Gastrocnemius medialis (tissue), 4 donors: ENCODE data around the gene TMEM154. TPM values are rescaled to one million over a fixed set of nuclear protein-coding genes. Genes with fewer than 3 reads are reported as not detected.

ENCODE experiments used
- ATAC-seq, 2 donors: fragments of 150-250 bp; one replicate each; pipeline ENCODE4 v1.9.1; 2016
- DNase-seq, 2 donors: peaks; one replicate each; pipeline ENCODE4 v3.0.0-alpha.2; 2019
- H3K27ac ChIP-seq, 4 donors: fragments of 200-600 bp; sonication (generic); 1 replicate in 1 of 4; 2 replicates in 3 of 4; pipeline ENCODE4 v1.5.1; 2016 to 2018; ENCODE audit warnings: mild to moderate bottlenecking in 2 of 4, moderate library complexity in 1 of 4
- H3K27me3 ChIP-seq, 3 donors: fragments of 200-600 bp; sonication (generic) in 2 of 3; 1 replicate in 1 of 3; 2 replicates in 2 of 3; pipeline versions ENCODE4 v1.5.1 to v1.6.0; 2016 to 2019; ENCODE audit warnings: mild to moderate bottlenecking in 1 of 3, moderate library complexity in 1 of 3
- H3K36me3 ChIP-seq, 2 donors: fragments of 200-600 bp; sonication (generic) in 1 of 2; one replicate each; pipeline ENCODE4 v1.5.1; 2017 to 2018
- H3K4me1 ChIP-seq, 2 donors: fragments of 200-600 bp; sonication (generic) in 1 of 2; one replicate each; pipeline ENCODE4 v1.5.1; 2016 to 2017; ENCODE audit warnings: mild to moderate bottlenecking in 2 of 2
- H3K4me3 ChIP-seq, 4 donors: fragments of 200-600 bp; sonication (generic) in 3 of 4; 1 replicate in 1 of 4; 2 replicates in 3 of 4; pipeline ENCODE4 v1.5.1; 2016 to 2019; ENCODE audit warnings: mild to moderate bottlenecking in 2 of 4
- H3K9me3 ChIP-seq, 3 donors: fragments of 200-600 bp; sonication (generic) in 2 of 3; 1 replicate in 1 of 3; 2 replicates in 2 of 3; pipeline ENCODE4 v1.5.1; 2016 to 2019
- CTCF ChIP-seq, 5 experiments: fragments of 450-650 bp in 3 of 5; fragments of 200-600 bp in 2 of 5; sonication (generic) in 2 of 5; IDR thresholded peaks in 4 of 5; conservative IDR thresholded peaks in 1 of 5; 1 replicate in 4 of 5; 2 replicates in 1 of 5; pipeline ENCODE4 v1.5.1; 2016 to 2019; ENCODE audit warnings: antibody characterized with exemption in 5 of 5, mild to moderate bottlenecking in 3 of 5, moderate library complexity in 3 of 5
- POLR2A ChIP-seq, 2 donors: fragments of 450-650 bp; IDR thresholded peaks; one replicate each; pipeline ENCODE4 v1.6.1; 2017; ENCODE audit warnings: antibody characterized with exemption in 2 of 2, mild to moderate bottlenecking in 2 of 2, moderate library complexity in 2 of 2
- in situ Hi-C, 4 donors: fragments of 200-750 bp; cut with MboI; loops; one replicate each; pipeline versions ENCODE4 v1.15.0 to v1.8.0; 2017; ENCODE audit warnings: low sequenced_read_pairs in 4 of 4
- intact Hi-C: fragments of 100-400 bp; cut with DNase I; formaldehyde crosslinking; loops from one replicate; pipeline ENCODE4 v1.15.1; 2023; ENCODE audit warnings: low total_unique reads
- total RNA-seq, 4 donors: library from RNA; depleted of rRNA; stranded (reverse); fragments of >200 nt; gene quantifications; one replicate each; pipeline versions ENCODE4 v1.1.0 to v1.2.3, GENCODE V29; 2016

TMEM154 gene
- total RNA-seq, 4 donors from 2014 or later, result 0.15 to 2.0 (median 0.70) TPM

DNA sequence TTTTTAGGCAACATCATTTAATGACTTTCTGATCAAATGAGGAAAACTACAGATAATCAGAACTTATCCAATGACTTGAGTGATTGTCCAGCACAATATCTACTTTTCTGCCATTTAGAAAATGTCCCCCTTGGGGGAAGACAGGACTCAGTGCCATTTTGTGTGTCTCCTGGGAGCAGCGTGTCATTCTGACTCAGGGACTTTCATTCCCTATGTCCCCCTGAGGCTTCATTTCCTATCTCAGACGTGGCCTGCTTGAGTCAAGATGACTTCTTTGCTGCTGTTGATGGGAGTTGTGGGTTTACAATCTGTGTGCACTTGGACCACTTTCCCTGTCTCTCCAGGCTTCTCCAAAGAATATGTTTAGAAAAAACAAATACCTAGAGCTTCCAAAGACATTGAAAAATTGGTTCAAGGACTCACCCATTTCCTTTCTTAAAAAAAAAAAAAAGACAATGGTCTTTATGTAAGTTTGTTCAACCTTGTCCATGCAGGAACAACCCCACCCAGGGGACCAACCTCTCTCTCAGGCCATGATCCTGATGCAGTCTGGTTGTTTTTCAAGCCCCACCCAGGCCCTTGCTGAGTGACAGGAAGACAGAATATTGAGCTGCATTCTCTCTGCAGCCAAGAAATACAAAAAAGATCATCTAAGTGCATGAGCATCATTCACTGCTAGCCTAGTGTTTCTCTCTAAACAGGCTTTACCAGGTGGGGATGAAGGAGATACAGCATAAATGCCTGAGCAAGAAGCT, 34.3 kb upstream of the TMEM154 start:
- intact Hi-C loops, result no loop called here
- Histone ChIP-seq H3K4me3 (no peak overlapping the region), H3K4me1 (no peaks in the 10 kb centered on the region), H3K27me3 (no peaks in the 10 kb centered on the region), H3K9me3 (no peaks in the 10 kb centered on the region), H3K36me3 (no peaks in the 10 kb centered on the region), H3K27ac (no peak overlapping the region)
- in situ Hi-C loops, result no loop called here
- DNase-seq (no peak), ATAC-seq (no peak)
- TF ChIP-seq POLR2A (IDR thresholded peaks at IDR 0.05), result no peak
- no peak for TF ChIP-seq CTCF (IDR thresholded peaks at IDR 0.05 in 4 of 5, conservative IDR thresholded peaks at IDR 0.05 in 1 of 5)

DNA sequence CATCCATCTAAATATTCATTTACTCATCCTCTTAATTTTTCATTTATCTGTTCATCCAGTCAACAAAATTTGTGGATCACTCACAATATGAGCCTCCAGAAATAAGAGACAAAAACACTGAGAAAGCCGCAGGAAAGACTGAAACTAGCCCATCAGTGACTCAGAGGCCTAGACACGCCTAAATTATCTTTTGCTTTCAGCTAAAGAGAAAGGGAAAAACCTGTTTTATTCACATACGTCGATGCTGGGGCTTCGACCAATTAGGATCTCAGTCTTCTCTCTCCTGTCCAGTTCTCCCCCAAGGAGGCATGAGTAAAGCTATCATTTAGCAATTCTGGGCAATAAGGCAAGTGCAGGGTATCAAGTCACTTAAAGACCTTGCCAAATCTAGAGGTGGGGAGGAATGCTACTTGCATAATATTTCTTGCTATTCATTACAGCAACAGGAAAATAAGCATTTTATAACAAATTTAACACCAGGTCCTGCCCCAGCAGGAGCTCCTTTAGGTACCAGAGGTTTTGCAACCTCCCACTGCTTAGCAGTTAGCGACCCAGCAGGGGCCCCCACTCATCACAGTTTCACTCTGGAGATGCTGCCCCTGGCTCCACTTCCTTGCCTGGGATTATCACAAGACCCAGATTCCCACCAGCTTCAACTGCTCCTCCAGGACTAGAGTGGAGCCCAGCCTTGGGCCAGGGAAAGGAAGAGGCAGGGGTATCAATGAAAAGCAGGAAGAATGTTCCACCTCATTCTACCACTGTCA, 30.1 kb upstream of the TMEM154 start:
- no peaks in the 10 kb centered on the region for H3K27me3 ChIP-seq
- no peak overlapping the region for H3K27ac ChIP-seq
- intact Hi-C loops, result no loop called here
- no peak for TF ChIP-seq POLR2A (IDR thresholded peaks at IDR 0.05)
- TF ChIP-seq CTCF (IDR thresholded peaks at IDR 0.05 in 4 of 5, conservative IDR thresholded peaks at IDR 0.05 in 1 of 5), result no peak
- no peak for ATAC-seq
- H3K4me3 ChIP-seq, result no peak overlapping the region
- no peaks in the 10 kb centered on the region for H3K36me3 ChIP-seq
- in situ Hi-C loops, result no loop called here
- H3K4me1 ChIP-seq, result no peaks in the 10 kb centered on the region
- DNase-seq, result no peak
- H3K9me3 ChIP-seq, result no peaks in the 10 kb centered on the region

DNA sequence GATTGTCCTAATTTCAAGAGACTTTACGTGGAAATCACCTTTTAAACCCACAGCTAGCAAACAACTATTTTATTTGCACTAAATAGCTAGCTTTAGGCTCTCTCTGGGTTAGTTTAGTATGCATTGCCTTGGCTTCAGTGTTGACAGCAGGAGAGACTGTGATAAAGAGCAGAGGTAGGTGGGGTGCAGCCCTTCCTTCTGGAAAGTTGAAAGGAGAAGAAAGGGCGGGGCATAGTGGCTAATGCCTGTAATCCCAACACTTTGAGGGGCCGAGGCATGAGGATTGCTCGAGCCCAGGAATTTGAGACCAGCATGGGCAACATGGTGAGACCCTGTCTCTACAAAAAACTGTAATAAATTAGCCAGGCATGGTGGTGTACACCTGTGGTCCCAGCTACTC, 29.0 kb upstream of the TMEM154 start:
- in situ Hi-C loops, result no loop called here
- Histone ChIP-seq H3K9me3 (no peaks in the 10 kb centered on the region), H3K27me3 (no peaks in the 10 kb centered on the region)

DNA sequence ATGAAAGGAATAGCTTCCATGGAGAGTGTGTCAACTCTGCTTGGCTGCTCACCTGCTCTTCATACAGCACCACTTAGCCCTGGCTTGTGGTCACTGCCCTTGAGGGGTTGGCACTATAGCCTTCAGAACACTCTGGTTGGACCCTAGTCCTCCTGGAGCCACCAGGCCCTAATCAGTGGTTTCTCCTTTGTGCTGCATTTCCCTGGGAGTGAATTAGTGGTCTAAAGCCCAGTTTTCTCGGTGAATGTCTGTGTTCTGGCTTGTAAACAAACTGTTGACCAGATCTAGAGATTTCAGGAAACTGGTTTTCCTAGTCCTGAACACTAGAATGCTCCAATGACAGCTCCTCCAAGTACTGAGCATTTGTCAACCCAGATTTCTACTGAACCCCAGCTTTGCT, 28.6 kb upstream of the TMEM154 start:
- DNase-seq, result no peak
- no peaks in the 10 kb centered on the region for H3K9me3 ChIP-seq
- no peak overlapping the region for H3K4me3 ChIP-seq
- in situ Hi-C loops, result no loop called here
- H3K27ac ChIP-seq, result no peak overlapping the region
- no peaks in the 10 kb centered on the region for H3K27me3 ChIP-seq
- no peaks in the 10 kb centered on the region for H3K4me1 ChIP-seq
- no peak for ATAC-seq
- no peak for TF ChIP-seq CTCF (IDR thresholded peaks at IDR 0.05 in 4 of 5, conservative IDR thresholded peaks at IDR 0.05 in 1 of 5)
- no peak for TF ChIP-seq POLR2A (IDR thresholded peaks at IDR 0.05)
- H3K36me3 ChIP-seq, result no peaks in the 10 kb centered on the region
- intact Hi-C loops, result no loop called here

More for the DNA sequence above, 29.0 kb upstream of the TMEM154 start:
- no peak for TF ChIP-seq POLR2A (IDR thresholded peaks at IDR 0.05)
- no peak for TF ChIP-seq CTCF (IDR thresholded peaks at IDR 0.05 in 4 of 5, conservative IDR thresholded peaks at IDR 0.05 in 1 of 5)
- ATAC-seq, result no peak
- Histone ChIP-seq H3K4me1 (no peaks in the 10 kb centered on the region), H3K4me3 (no peak overlapping the region), H3K36me3 (no peaks in the 10 kb centered on the region), H3K27ac (no peak overlapping the region)
- no peak for DNase-seq
- intact Hi-C loops, result no loop called here
